NCI-H2029 treated with DMSO at 0.1 percent for 48 hours (cell line): Measurements from ENCODE around the gene MPRIP.

ENCODE experiments used
- DNase-seq: peaks from one replicate; lab custom pipeline; 2025; lab: John Stamatoyannopoulos, UW

Gene MPRIP

DNA sequence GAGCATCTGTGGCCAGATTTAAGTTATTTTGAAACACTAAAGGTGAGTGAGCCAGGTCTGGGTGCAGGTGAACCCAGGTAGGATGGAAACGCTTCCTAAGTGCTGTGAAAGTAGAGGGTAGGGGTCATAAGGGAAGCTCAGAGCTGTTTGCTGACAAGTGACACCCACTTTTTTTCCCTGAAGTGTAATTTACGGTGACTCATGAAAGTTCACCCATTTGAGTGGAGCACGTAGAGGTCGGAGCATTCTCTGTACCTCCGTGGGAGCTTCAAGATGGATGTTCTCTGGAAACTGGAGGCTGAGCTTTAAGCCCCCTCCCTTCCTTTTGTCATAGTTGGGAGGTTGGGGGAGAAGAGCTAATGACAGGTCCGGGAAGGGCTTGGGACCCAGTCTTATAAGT lies 44.3 kb downstream of the MPRIP start:
- no peak for DNase-seq

DNA sequence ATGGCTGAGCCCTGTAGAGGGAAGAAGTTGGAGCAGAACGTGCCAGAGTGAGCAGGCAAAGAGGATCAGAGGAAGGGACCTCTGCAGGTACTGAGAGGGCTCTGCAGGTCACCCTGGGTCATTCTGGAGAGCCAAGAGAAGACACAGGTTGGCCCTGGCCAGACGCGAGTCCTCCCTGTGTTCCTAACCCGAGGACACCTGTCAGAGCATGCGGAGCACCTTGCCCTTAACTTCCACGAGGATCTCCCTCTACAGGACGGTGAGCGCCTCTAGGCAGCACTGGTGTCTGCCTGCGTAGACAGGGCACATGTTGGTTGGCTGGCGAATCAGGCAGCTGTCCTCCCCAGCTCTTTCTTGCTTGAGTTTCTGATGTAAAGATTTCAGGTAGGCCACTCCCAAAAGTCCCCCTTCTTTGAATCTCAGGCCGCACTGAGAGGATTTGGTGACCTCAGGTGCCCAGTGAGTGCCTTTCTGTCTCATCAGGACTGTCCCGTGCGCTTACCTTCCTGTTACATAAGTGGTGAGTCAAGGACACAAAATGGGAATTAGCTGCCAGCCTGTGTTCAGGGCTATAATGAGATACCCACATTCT lies 45.3 kb downstream of the MPRIP start:
- no peak for DNase-seq

DNA sequence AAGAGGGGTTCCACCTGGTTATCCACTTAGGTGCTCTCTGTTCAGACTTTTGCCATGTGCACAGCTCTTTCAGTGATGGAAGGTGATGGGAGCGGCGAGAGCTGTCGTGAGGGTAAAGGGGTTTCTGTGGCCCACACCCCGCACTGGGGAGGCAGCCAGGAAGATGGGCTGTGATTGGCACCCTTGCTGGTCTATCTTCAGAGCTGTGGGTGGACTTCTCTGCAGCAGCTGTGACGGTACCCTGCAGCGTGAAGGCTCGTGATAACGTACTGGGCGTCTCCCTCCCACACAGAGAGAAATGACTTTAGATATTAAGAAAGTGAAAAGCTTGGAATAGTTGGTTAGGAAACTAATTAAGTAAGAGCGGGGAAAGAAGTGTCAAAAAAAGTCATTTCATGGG lies 45.8 kb downstream of the MPRIP start:
- no peak for DNase-seq

DNA sequence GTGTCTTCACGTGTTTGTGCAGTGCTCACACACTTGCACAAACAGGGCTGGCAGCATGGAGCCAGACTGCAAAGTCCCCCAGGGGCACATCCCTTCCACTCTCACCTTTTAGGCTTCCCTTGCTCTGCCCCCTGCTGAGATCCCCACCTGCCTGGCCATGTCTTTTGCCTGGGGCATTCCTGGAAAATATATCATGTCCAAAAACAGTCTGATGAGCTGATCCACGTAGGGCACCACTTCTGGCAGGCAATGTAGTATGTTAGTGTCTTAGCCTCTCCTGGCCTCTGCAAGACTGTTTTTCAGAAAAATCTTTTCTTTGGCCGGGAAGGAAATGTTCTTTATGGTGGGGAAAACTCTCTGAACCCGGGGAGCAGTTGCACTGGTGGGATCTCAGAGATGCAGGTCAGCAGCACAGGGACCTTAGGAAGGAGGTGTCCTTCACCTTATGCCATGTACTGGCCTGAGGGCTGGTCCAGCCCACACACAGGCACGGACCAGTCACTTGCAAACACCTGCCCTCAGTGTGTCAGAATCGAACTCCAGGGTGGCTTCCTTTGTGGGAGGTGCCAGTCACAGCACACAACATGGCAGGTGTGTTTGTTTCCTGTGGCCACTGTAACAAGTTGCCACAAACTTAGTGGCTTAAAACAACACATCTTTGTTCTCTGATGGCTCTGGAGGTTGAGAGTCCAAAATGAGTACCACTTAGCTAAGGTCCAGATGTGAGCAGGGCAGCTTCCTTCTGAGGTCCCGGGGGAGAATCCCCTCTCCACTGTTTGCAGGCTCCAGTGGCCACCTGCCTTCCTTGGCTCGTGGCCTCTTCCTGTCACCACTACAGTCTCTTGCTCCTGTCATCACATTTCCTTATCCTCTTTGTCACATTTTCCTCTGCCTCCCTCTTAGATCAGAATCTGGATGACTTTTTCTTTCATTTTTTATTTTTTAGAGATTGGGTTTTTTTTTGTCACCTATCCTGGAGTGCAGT lies 46.6 kb downstream of the MPRIP start:
- no peak for DNase-seq

DNA sequence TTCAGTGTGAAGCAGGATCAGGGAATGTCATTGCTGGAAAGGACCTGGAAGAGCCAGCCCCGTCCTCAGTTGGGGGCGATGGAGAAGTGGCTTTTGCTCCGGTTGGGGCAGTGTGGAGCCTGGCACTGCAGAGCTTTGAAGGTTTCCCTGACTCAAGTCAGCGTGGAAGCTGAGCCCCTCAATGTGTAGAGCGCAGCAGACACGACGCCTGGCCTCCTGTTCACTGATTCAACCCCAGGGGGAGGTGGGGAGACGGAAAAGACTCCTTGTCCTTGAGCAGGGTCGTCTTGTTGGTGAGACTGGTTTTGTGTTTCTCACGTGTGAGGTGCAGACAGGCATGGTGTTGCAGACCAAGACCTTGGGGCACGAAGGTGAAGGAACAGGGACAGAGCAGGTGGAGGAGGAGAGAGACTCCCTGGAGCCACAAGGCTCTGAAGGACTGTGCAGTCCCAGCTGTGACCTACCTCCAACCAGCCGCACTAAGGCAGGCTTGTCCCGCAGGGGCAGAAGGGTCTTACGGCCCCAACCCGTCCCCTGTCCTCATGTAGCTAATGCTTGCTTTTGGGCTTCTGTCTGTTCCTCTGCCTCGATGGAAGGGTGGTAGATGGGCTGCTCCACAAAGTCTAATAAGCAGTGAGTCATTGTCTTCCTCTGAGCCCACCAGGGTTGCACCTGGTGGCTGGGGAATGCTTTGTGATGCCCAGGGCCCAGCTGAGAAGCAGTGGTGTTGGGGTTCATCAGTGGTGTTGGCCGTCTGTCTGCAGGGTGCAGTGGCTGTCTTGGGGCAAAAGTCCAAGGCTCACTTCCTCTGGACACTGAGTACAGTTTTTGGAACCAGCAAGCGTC lies 47.8 kb downstream of the MPRIP start:
- no peak for DNase-seq

DNA sequence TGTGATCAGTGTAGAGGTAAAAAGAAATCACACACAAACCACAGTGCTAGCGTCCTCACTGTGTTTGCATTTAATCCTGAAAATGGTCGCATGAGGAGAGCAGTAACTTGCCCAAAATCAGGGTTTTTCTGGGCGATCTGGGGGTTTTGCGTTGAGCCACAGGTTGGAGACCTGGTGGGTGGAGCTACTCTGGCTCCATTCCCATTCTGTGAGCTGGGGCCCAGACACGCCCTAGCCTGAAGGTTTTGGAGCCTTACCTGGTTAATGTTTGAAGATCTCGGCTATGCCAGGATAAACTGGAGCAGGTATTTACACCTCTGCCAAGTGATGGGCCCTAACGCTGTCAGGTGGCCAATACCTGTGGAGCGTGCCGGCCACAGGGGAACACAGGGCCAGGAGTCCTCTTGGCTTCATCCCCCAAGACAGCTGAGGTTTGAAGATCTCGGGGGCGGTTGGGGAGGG lies 48.4 kb downstream of the MPRIP start:
- no peak for DNase-seq

DNA sequence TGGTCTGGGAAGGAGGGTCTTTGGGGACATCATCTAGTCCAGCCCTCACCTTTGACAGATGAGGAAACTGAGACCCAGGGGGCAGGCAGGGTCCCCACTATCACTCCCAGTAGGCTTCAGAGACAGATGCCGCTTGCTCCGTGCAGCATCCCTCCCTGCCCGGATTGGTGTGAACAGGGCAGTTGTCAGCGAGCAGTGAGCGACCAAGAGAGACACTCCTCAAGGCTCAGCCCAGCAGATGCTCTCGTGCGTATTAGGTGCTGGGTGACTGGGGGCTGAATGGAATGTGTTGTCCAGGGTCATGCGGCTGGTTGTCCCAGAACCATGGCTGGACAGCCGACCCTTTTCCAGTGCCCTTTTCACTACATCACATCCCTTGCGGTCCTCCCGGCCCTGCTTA lies 49.0 kb downstream of the MPRIP start:
- no peak for DNase-seq

DNA sequence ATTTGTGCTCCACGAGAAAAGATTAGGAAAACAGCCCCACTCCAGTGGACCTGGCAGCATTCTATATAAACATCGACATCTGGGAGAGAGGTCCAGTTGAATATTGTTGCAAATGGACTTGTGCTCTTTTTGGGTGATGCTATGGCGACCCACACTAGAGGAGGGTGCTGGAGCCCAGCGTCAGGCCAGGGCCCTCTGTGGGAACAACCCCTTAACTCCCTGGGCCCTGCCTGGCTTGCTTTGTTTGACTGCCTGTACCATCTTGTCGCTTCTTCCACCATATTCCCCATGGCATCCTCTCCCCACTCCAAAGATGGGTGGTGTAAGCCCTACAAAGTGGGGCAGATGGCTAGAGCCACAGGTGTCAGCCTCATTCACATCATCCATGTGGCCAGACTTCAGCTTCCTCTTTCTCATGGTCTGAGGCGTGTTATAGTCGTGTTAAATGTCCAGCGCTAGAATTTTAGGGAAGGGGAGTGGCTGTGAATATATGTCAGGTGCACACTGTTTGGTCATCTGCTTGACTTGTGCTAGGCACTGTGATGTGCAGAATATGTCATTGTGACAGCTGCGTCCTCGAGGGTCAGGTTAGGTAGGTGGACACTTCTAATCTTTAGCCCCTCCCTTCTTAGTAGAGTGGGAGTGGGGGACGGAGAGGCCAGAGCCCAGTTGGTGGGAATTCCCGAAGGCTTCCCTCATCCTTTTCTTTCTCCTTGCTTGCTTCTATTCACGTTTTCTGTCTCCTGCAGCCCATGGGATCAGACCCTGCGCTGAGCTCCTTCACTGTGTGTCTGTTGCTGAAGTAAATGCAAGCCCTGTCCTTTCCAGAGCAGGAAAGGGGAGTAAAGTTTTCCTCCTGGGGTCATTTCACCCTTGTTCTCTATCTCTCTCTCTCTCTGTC lies 49.8 kb downstream of the MPRIP start:
- DNase-seq: no peak

DNA sequence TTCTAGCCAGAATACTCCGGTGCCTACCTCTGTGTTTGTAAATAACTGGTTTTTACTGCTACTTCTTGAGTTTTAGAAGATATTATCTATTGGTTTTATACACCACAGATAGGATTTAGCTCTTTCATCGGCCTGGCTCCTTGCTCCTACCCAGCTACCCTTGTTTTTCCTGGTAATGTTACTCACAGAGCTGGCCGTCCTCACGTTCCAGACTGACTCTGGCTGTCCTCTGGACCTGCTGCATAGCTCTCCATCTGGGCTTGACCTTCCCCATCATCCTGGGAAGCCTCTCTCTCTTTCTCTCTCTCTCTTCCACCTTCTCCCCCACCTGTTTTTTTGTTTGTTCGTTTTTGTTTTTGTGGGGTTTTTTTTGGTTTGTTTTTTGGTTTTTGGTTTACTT lies 51.5 kb downstream of the MPRIP start:
- DNase-seq: no peak

DNA sequence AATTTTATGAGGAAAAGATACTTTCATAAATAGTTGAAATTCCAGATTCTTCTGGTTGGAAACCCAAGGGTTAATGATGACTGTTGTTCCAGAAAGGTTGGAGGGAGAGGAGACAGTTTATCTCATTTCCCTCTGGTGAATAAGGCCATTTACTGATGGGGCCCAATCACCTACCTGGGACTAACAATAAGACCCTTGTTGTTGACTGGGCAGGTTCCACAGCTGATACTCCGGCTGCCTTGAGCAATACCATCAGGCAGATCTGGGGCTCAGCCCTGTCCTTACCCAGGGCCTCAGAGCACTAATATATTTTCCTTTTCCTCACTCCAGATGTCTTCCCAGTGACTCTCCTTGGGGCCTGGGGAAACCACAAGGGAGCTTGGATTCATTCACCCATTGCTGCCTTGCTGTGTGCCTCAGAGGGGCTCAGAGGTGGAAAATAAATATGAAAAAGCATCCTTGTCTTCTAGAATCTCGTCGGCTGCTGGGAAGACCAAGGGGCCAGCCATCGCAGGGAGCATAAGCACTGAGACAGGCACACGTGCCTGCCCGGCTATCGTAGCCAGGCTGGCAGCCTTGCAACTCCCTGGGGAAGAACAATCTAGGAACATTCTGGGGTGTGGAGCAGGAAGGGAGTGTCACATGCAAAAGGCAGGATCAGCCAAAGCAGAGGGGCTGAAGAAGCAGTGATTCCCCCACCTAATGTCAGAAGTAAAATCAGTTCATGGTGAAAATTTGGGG lies 54.4 kb downstream of the MPRIP start:
- no peak for DNase-seq

DNA sequence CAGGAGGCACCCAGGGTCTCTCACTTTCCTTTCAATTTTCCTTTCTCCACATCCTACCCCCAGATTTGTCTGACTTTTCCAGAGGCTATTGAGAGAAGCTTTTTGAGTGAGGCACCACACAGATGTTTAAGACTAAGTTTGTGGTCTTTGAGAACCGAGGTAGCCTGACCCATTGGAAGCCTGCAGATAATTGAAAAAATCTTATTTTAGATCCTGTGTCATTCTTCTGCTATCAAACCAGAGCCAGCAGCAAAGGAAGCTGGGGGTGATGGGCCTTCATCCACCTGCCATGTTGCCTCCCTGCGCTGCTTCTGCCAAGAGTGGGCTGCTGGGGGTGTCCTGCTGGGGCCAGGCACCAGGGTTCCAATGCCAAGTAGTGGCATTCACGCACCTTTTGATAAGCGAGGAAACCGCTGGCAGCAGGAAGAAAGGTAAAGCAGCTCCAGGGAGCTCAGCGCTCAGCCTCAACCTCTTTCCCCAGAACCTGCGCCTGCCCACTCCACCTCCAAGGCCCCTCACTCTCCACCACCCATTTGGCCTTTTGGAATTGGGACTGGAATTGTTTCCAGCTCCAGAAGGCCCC lies 55.6 kb downstream of the MPRIP start:
- no peak for DNase-seq

DNA sequence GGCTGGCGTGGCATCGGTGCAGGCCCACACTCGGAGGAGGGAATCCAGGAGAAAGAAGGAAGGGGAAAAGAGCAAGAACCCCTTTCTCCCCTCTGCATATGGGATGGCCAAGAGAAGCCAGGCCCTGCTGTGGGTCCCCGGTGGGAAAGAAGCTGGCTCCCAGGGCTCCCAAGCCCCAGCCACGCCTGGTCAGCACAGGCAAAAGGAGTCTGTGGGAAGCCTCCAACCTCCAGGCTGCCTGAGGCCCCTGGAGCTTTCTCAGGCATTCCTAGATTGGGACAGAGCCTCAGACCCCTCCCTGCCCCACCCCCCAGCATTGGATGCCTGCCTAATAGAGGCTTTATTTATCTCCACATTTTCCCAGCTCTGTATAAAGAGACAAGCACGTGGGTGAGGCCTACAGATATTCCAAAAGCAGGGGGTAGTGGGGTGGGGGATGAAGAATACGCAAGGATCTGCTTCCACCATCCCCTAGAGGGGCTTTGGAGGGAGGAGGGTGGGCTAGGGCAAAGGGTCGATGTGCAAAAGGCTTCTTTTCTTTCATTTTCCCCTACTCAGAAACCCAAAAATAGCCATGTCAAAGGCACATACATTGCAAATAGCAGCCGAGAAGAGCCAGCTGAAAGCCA lies 56.4 kb downstream of the MPRIP start:
- DNase-seq: no peak

DNA sequence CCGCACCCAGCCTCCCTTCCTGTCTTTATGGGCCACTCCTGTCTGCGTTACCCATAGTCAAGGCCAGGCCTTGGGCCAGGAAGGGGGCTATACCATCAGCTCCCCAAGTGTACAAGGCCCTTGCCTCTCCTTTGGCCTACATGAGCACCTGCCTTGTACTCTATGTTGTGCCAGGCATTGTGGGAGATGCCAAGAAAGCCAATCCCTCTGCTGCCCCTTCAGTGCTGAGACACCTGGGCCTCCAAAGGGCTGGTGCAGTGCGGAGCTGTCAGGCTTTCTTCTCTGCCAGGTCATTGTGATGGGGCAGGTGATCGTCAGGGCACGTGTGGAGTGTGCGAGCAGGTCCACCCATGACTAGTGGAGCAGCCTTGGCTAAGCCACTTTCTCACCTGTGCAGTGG lies 59.9 kb downstream of the MPRIP start:
- no peak for DNase-seq

DNA sequence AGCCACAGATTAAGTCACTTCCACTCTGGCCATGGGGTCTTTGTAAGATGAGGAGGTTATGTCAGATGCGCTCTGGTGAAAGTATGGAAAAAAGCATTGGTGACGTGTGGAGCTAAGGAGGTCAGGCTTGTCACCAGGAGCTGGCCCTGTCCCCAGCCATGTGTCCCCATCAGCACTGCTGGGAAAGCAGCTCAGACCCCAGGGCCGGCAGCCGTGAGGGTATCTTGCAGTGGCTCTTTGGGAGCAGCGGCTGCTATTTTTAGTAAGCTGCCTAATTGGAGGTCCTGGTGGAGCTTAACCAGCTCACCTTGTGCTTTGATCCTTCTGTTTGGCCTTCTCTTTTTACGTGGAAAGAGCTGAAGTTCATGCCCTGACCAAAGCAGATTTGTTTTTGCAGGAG lies 60.9 kb downstream of the MPRIP start:
- no peak for DNase-seq

DNA sequence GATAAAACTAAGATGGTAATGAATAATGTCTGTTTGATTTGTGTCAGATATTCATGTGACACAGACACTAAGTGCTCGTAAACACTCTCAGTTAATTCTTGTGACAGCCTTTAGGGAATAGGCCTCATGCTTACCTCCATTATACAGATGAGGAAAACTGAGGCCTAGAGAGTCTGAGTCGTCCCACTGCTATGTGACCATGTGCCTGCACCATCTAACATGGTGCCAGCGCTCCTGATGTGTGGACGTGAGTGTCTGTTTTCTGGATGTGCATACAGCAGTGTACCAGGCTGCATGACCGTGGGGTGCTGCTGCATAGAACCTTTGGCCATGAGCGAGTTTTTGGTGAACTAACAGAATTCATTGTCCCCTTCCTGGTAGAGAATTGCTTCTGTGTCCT lies 61.8 kb downstream of the MPRIP start:
- DNase-seq: no peak

DNA sequence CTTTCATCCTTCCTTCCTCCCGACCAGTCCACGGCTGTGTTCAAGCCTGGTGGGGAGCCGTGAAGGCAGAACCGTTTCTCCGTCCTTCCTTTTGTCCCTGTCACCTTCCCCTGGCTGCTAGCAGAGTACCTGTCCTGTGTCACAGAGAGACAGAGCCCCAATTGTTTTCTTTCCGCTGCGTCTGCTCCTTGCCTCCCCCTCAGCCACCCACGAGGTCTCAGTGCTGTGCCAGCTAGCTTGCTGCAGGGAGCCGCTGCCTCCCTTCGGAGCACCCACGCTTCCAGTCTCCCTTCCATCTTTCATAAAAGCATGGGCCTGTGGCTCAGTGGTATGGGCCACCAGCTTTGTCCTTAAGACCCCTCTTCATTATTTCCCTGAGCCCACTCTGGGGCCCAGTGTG lies 62.2 kb downstream of the MPRIP start:
- DNase-seq: no peak

DNA sequence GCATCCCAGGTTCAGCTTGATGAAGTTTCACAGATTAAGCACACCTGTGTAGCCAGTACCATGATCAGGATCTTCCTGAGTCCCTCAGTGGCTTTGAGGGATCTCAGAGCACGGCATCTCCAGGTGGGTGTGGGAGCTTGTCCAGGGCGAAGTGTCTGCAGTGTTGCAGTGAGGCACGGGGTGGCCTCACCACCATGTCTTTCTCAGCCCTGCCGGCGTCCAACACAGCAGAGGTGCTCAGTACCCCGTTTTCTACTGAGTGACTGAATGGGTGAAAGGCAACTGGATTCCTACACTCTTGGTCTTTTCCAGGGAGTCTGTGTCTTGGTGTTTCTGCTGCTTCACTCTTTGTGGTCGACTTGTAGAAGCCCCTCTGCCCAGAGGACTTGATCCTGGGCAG lies 63.7 kb downstream of the MPRIP start:
- DNase-seq: no peak

DNA sequence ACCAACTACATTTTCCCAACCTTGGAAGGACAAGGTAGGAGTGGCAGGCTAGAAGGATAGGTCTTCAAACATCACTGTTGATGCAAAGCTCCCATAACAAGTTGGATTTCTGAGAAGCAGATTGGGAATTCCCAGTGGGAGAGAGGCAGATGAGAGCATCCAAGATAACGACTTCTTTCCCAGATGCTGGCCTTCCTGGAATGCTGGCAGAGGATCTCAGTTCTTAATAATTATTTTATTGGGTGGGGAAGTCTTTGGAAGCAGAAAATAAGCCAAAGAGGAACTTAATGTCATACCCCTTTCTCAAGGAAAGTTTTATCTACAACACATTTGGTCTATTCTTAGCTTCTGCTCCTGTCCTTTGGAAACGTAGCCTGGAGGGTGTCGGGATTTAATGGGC lies 64.5 kb downstream of the MPRIP start:
- DNase-seq: no peak

DNA sequence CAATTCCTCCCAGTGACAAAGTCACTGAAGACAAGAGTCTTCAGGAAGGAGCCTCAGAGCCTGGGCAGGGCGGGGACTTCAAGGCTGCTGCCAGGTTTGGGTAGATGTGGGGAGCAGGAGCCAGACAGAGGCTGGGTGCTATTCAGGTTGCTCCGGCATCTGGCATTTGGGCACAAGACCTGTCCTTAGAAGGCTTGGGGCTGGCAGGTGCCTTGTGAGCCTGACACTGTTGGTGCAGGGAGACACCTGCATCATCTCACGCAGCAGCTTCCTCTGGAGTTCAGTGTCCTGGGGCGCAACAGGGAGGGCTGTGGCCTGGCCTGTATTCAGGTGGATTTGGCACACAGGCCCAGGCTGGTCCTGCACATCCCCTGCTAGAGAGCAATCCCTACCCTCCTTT lies 65.0 kb downstream of the MPRIP start:
- no peak for DNase-seq

DNA sequence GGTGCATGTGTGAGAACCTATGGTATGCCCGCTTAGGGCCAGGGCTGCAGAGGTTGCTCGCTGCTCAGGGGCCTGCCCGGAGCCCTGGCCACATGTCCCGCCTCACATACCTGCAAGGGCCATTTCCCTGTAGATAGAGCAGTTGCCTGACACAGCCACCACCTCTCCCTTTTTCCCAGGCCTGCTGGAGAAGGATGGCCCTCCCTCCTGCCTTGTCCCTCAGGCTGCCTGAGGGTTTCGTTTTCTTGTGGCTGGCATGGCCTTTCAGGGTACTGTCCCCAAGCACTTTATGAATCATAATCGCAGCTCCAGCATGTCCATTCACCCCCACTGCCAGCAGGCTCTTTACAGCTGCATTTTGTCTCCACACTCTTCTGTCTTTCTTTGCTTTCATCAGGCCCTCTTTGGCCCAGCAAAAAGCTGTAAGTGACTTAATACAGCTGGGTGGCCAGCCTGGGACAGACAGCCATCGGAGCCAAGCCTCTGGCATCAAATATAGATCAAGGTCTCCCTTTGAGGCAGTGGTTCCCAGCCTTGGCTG lies 65.7 kb downstream of the MPRIP start:
- DNase-seq: no peak
